ENCODE results near the gene ACSBG1.

DNA sequence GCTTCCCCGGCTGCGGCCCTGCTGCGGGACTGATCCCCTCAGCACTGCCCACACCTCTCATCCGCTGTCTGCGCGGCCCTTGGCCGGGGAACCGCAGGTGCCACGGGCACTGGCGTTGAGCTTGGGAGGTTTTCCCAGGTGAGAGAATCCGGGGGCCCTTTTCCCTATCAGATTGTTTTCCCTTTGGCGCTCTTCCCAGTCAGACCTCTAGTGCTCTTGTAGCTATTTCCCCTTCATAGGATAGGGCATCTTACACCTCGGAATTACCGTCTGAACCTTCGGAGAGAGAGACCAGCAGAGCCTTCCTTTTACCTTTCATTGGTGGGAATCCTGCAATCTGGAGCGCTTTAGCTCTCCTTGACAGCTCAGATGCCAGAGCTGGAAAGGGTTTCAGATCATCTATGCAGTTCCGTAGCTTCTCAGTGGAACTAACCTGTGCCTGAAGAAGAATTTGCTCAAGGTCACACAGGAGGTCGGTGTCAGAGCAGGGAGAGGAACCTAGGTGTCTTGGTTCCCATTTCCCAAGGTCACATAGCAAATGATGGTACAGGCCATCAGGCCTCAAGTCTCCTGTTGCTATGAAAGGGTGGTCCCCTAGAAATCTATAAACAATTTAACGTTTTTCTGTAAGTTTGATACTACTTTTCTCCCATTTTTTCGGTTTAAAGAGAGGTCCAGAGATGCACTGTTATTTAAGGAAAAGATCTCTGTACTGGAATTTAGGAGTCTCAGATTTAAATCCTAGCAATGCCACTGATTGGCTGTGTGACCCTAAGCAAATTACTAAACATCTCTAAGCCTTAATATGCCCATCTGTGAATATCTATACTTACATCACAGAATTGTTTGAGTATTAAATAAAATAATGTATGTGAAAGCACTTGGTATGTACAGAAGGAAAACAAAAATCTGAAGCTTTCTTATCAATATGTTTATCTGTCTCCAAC is 84.3 kb downstream of the ACSBG1 start:
- TF ChIP-seq, protein P1, sequence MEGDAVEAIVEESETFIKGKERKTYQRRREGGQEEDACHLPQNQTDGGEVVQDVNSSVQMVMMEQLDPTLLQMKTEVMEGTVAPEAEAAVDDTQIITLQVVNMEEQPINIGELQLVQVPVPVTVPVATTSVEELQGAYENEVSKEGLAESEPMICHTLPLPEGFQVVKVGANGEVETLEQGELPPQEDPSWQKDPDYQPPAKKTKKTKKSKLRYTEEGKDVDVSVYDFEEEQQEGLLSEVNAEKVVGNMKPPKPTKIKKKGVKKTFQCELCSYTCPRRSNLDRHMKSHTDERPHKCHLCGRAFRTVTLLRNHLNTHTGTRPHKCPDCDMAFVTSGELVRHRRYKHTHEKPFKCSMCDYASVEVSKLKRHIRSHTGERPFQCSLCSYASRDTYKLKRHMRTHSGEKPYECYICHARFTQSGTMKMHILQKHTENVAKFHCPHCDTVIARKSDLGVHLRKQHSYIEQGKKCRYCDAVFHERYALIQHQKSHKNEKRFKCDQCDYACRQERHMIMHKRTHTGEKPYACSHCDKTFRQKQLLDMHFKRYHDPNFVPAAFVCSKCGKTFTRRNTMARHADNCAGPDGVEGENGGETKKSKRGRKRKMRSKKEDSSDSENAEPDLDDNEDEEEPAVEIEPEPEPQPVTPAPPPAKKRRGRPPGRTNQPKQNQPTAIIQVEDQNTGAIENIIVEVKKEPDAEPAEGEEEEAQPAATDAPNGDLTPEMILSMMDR (IDR thresholded peaks at IDR 0.05; ENCODE audit: borderline replicate concordance, extremely low read depth, low read length, poor library complexity, severe bottlenecking): no peak
- TF ChIP-seq EZH2 (IDR thresholded peaks at IDR 0.05; ENCODE audit: borderline replicate concordance, low read depth, low read length, severe bottlenecking): no peak

All from DND-41 (cell line).